D341Med (cell line): ENCODE data around the gene APLF.
"Not testable (repeated sequence)": the region's sequence is repeated elsewhere in the genome, so short reads cannot be mapped to it uniquely, and the experiment has no call there.

ENCODE experiments used
- DNase-seq: peaks from one replicate; pipeline ENCODE4 v3.0.0; 2012; ENCODE audit warnings: low spot score

The APLF gene

GRCh38 chr2:68441179-68441993, 26.0 kb upstream of the APLF start:
- DNase-seq: peak; percentile 66

GRCh38 chr2:68441994-68442322, 25.4 kb upstream of the APLF start:
- no peak for DNase-seq

- not testable (repeated sequence) for DNase-seq
These were observed 21.0 kb upstream of the APLF start for GRCh38 chr2:68446425-68446824.

DNA sequence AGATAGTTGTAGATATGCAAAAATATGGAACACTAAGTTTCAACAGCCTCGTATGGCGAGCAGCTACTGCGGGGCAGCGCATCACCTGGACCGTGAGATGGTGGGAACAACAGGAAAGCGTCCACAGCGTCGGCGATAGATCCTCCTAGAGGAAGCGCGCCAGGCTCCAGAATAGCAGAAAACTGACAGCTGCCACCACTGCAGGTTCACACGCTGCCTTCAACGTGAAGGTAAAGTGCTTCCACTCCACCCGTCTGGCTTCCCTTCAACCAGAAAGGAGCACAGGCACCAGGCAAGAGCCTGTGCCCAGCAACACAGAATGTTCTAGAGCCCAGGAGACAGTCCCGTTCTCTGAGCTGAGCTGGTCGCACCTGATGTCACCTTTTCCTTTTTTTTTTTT, 20.3 kb upstream of the APLF start:
- DNase-seq: no peak

GRCh38 chr2:68448671-68449653, 18.4 kb upstream of the APLF start:
- DNase-seq: no peak

GRCh38 chr2:68452158-68452900, 15.1 kb upstream of the APLF start:
- DNase-seq: no peak

DNA sequence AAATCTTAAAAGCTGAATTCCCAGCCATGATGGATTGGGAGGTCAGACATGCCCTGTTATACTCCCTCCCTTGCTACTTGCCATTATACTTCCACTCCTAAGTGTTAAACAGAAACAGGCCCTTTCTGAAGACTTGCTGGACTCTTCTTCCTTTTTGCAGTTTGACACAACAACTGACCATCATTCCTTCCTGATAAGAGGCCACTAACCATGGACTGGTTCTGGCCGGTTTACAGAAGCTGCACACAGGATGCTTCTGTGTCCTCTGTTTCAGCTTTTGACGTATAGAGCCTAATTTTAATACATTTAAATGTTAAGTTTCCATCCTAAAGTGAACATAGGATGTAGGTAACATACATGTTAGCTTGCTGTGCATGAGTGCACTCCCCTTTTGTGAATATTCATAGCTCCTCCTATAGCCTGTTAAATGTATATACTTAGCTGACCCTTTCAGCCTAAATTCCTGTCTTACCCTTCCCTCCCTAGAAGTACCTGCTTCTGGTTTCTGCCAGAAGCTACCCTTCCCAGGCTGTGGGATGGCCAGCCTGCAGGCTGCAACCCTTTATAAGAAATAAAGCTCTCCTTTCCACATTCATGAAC, 13.5 kb upstream of the APLF start:
- DNase-seq: no peak

GRCh38 chr2:68454719-68455118, 12.7 kb upstream of the APLF start:
- DNase-seq: no peak

DNA sequence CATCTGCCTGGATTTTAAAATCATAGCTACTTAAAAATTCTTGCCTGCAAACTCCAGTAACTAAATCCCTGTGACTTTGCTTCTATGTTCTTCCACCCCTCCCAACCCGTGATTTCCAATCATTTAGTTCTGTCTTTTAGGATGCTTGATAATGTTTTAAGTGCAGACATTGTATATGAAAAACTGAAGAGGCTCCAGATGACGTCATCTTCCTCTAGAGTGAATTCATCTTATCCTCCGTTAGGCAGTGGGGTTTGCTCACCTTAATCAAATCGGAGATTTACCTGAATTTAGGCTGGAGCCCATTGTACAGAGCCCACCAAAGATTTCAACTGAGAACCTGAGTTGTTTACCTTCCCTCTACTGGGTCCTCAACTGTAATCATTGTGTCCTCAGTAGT, 11.2 kb upstream of the APLF start:
- DNase-seq: no peak

GRCh38 chr2:68458981-68459380, 8.4 kb upstream of the APLF start:
- DNase-seq: no peak

- DNase-seq: no peak
These were observed 4.0 kb upstream of the APLF start for GRCh38 chr2:68463287-68463877.

DNA sequence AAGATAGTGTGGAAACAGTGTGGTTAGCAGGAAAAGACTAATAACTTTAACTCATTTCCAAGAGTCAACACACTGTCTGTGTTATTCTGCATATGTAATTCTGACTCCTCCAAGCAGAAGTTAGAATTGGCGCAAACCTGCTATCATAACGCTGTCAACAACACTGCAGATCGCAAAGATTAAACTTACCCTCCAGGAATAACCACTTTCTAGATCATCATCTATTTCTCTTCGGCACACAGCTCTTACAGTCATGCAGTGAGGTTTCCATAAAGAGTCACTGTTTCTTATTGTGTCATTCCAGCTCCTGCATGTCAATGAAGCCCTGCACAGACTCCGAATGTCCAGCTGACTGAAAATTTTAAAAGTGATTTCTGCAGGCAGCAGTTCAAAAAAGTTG, 2.7 kb upstream of the APLF start:
- no peak for DNase-seq

GRCh38 chr2:68465081-68465916, 2.1 kb upstream of the APLF start:
- no peak for DNase-seq

GRCh38 chr2:68466361-68466777, 1.0 kb upstream of the APLF start:
- DNase-seq: no peak

- no peak for DNase-seq
These were observed 658 bp upstream of the APLF start for GRCh38 chr2:68466778-68467076.

DNA sequence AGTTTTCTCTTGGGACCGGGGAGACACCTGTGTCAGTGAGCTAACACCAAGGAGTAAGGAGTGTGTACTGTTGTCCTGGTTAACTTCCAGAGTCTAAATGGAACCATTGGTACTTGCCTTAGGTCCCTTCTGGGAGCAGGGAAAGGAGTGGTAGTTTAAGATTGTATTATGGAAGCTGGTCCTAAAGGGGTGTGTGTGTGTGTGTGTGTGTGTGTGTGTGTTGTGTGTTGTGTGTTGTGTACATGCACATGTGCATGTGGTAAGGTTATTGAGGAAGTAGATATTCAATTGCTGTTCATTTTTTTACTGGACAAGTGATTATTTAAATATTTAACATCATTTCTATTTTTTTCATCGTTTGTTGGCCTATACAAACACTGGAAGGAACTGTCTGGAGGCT, 1.4 kb downstream of the APLF start:
- no peak for DNase-seq

GRCh38 chr2:68469935-68470334, 2.5 kb downstream of the APLF start:
- DNase-seq: no peak

- DNase-seq: no peak
These were observed 4.0 kb downstream of the APLF start for GRCh38 chr2:68471385-68471784.

GRCh38 chr2:68472796-68473414, 5.5 kb downstream of the APLF start:
- no peak for DNase-seq

- DNase-seq: no peak
These were observed 7.7 kb downstream of the APLF start for GRCh38 chr2:68475110-68475509.
